GM21825 (cell line): ENCODE data around the gene TM9SF1.

Experiments
- ATAC-seq: cut with Tn5 transposase; IDR thresholded peaks from one replicate; pipeline ENCODE4 v1.9.1; 2021; ENCODE audit warnings: mild to moderate bottlenecking, moderate library complexity; ENCODE audit not compliant: unreplicated experiment

TM9SF1 gene

DNA sequence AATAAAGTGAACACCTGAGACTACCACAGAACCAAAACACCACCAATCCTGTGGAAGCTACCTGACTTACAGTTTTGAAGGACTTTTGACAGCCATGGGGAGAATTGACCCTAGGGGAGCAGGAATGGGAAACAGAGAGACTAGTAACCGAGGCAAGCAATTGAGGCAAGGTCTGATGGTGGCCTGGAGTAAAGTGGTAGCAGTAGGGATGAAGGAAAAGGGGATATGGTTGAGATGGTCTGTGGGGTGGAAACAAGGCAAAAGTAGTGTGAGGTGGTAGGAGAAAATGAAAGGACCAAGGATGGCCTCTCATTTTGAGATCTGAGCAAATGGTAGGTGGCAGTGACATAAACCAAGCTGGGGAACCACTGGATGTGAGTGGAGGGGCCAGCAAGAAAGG, 38.4 kb downstream of the TM9SF1 start:
- no peak for ATAC-seq

DNA sequence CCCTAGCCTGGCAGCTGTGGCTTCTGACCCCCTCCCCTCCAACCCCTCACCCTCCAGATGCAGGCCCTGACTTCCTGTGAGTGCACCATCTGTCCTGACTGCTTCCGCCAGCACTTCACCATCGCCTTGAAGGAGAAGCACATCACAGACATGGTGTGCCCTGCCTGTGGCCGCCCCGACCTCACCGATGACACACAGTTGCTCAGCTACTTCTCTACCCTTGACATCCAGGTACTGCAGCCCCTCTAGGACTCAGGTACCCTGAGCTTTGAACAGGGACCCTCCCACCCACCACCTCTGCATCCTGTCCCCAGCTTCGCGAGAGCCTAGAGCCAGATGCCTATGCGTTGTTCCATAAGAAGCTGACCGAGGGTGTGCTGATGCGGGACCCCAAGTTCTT, 40.1 kb downstream of the TM9SF1 start:
- no peak for ATAC-seq

DNA sequence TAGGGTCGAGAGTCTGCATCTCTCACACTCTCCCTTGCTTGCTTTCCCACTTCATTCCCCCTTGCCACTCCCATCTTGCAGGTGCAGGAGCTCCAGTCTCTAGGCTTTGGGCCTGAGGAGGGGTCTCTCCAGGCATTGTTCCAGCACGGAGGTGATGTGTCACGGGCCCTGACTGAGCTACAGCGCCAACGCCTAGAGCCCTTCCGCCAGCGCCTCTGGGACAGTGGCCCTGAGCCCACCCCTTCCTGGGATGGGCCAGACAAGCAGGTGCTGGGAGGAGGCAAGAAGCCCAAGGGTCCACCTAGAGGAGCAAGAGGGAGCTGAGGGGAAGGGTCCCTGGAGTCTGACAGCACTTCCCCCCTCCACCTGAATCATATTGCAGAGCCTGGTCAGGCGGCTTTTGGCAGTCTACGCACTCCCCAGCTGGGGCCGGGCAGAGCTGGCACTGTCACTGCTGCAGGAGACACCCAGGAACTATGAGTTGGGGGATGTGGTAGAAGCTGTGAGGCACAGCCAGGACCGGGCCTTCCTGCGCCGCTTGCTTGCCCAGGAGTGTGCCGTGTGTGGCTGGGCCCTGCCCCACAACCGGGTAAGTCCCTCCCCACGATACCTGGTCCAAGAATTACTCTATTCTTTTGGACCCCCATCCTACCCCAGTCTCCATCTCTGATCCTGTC, 43.7 kb downstream of the TM9SF1 start:
- no peak for ATAC-seq

DNA sequence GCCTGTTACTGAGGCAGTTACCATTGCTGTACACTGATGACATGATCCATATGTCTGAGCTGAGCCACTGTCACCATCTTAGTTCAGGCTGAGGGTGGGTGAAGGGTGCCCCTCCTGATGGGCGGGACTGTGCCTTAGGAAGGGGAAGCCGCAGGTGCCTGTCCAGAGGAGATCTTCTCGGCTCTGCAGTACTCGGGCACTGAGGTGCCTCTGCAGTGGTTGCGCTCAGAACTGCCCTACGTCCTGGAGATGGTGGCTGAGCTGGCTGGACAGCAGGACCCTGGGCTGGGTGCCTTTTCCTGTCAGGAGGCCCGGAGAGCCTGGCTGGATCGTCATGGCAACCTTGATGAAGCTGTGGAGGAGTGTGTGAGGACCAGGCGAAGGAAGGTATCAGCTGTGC, 44.2 kb downstream of the TM9SF1 start:
- no peak for ATAC-seq

DNA sequence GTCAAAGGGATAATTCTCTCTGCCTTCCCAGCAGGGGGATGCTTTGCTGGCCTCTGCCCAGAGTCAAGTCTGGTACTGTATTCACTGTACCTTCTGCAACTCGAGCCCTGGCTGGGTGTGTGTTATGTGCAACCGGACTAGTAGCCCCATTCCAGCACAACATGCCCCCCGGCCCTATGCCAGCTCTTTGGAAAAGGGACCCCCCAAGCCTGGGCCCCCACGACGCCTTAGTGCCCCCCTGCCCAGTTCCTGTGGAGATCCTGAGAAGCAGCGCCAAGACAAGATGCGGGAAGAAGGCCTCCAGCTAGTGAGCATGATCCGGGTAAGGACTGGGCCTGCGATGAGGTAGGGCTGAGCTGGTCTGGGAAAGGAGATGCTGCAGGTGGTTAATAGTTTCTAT, 44.7 kb downstream of the TM9SF1 start:
- no peak for ATAC-seq

- ATAC-seq, result no peak
These were observed 45.2 kb downstream of the TM9SF1 start for GRCh38 chr14:24150061-24150460.

DNA sequence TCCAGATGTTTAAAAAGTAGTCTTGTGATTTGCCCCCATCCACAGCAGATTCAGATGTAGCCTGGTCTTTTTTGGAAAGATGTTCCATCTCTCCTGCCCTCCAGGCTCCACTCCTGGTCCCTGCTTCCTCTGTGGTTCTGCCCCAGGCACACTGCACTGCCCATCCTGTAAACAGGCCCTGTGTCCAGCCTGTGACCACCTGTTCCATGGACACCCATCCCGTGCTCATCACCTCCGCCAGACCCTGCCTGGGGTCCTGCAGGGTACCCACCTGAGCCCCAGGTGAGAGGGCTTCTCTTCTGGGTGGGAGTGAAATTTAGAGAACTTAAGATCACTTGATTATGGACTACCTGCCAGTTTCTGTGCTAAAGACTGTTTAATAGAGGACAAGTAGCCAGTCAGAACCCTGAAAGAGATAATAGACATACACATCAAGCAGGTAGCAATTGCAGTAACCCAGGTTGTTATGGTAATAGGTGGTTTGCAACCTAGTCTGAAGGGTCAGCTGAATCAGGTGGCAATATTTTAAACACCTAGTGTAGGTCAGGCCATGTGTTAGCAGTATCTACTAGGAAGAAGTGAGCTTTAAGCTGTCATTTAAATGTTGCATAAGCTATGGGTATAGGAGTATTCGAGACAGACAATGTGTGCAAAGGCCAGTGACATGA, 45.8 kb downstream of the TM9SF1 start:
- no peak for ATAC-seq

DNA sequence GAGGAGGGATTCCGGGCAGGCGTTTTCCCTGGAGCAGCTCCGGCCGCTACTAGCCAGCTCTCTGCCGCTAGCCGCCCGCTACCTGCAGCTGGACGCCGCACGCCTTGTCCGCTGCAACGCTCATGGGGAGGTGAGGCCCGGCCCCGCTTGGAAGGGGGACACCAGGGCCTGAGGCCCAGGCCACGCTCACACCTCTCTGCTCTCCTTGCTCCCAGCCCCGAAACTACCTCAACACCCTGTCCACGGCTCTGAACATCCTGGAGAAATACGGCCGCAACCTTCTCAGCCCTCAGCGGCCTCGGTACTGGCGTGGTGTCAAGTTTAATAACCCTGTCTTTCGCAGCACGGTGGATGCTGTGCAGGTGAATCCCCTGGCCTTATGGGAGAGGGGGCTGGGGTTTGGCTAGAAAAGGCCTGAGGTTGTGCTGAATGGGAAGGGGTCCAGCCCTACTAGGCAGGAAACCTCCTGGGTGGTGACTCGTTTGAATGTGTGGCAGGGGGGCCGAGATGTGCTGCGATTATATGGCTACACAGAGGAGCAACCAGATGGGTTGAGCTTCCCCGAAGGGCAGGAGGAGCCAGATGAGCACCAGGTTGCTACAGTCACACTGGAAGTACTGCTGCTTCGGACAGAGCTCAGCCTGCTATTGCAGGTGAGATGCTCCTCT, 47.3 kb downstream of the TM9SF1 start:
- ATAC-seq, result no peak

GRCh38 chr14:24146978-24147760, 48.1 kb downstream of the TM9SF1 start, which contains the start of gene RNF31:
RNF31 (plus strand) TSS chr14:24147498; CDS start chr14:24147699, 201 bp downstream.
- peak; percentile 74 for ATAC-seq

GRCh38 chr14:24146453-24146977, 48.7 kb downstream of the TM9SF1 start, which contains the start of gene PSME2:
PSME2 (minus strand) TSS chr14:24146610; CDS start chr14:24146581, 29 bp downstream.
- ATAC-seq, result peak; percentile 57

- no peak for ATAC-seq
These were observed 49.4 kb downstream of the TM9SF1 start for GRCh38 chr14:24145690-24146452.

GRCh38 chr14:24145219-24145618, 50.0 kb downstream of the TM9SF1 start:
- ATAC-seq, result no peak

DNA sequence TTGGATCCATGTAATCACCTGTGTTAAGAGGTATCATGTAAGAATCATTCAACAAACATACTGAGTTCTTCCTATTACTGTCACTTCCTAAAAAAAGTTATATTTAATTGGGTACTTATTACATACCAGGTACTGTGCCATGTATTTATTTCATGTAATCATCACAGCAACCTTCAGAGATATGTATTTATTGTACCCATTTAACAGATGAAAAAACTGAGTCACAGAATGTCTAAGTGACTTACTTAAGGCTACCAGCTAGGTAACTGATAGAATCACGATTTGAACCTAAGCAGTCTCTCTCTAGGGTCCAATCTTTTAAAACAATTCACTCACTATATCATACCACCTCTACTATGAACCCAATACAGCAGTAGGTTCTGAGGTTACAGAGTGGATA, 50.8 kb downstream of the TM9SF1 start:
- ATAC-seq, result no peak

DNA sequence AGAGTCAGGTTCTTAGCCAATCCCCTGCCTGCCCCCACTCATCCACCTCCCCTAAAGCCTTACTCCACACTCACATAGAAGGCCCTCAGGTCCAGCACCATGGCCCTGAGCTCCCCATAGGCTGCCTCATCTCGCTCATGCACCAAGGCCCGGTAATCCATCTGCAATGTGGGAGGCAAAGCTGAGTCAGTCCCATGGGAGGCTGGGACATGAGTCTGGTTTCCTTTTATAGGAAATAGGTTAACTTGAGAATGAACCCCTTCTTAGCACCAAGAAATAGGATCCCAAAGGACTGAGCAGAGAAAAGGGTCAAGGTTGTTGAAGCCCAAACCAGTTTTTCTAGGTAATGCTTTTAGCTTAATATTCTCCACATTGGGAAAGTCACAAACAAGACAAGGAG, 51.7 kb downstream of the TM9SF1 start:
- no peak for ATAC-seq

DNA sequence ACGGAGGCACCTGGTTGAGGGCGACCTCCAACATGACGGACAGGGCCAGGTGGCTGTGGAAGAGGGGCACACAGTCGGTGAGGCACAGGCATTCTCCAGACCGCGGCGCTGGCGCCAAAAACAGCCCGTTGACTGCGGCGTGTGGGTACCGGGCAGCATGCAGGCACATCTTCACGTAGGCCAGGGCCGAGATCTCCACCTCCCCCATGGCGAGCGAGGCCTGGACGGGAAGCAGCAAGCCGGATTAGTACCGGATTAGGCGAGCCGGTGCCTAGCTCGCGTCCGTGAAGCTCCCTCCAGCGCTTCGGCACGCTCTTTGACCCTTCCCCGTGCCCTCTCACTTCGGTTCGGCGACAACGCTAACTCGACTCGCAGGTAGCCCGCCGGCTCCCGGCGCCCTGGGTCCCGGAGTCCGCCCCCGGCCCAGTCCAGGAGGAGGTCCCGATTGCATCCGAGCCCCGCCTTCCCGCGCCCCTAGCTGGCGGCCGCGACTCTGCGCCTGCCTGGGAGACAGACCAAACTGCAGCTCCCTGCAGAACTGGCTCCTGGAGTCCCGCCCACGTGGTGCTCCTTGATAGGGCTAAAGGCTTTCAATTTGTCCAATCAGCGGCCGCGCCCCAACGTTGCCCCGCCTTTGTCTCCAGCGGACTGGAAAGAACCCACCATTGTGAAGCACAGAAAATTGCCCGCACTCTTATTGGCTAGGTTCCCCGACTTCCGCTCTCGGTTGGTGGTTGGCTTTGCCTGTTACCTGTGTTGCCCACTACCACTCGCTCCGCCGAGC, 54.0 kb downstream of the TM9SF1 start, which contains the start of gene EMC9:
EMC9 (minus strand) TSS at position 495 of the 784 bp plus-strand sequence; CDS start at position 208, 287 bp downstream.
- ATAC-seq, result peak; percentile 78

GRCh38 chr14:24139272-24139934, 55.8 kb downstream of the TM9SF1 start:
- no peak for ATAC-seq
